GM19099 (cell line): ENCODE results near the gene FRMD3.

Experiments used
- POLR2A ChIP-seq: IDR thresholded peaks from 3 replicates; pipeline ENCODE4 v1.6.1; 2011; ENCODE audit warnings: low read depth; ENCODE audit not compliant: insufficient read length; ENCODE audit errors: extremely low read depth

Gene FRMD3

GRCh38 chr9:83469722-83470121, 68.5 kb downstream of the FRMD3 start:
- no peak for TF ChIP-seq POLR2A

GRCh38 chr9:83468821-83469220, 69.4 kb downstream of the FRMD3 start:
- no peak for TF ChIP-seq POLR2A

- TF ChIP-seq POLR2A: no peak
Observed at GRCh38 chr9:83466877-83467276, 71.3 kb downstream of the FRMD3 start.

GRCh38 chr9:83466351-83466750, 71.8 kb downstream of the FRMD3 start:
- TF ChIP-seq POLR2A: no peak

DNA sequence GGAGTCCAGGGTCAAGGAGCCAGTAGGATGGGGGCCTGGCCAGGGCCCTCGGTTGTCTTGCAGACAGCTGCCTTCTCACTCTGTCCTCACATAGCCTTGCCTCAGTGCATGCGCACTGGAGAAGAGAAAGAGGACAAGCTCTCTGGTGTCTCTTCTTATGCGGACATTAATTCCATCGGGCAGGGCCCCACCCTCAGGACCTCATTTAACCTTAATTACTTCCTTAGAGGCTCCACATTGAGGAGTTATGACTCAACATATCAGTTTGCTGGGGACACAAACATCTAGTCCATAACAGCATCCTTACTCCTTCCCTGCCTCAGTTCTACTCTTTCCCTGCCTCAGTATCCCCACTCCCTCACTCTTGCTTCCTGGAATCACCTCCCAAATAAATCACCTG, 78.4 kb downstream of the FRMD3 start:
- TF ChIP-seq POLR2A: no peak

GRCh38 chr9:83458530-83458929, 79.7 kb downstream of the FRMD3 start:
- no peak for TF ChIP-seq POLR2A

DNA sequence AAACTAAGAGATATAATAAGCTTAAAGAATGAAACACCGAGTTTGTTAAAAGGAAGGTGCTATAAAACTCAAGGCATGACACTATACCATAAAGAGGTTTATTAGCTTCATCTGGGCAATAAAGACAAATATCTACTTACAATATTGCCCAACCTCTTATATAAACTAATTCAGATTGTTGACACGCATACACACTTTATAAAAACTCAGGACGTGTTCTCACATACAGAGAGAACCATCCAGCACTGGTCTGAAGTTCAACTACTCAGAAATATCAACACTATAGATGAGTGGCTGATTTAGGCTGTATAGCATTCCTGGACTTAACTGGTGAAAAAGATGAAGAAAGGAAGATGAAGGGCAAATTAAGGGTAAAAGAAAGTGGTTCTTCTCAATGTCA, 81.2 kb downstream of the FRMD3 start:
- TF ChIP-seq POLR2A: no peak

DNA sequence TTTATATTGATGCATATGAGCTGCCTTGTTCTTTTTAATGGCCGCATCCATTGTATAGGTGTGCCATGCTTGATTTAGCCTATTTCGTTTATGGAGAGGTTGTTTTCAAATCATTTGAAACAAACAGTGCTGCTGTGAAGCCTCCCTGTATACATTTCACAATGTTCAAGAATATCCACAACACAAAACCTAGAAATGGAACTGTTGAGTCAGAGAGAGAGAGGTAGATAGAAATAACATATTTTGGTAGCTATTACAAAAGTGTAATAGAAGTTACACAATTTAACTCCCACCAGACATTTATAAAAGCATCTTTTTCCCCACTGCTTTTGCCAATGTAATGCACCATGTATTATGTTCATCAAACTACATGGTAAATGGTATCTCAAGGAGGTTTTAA, 82.0 kb downstream of the FRMD3 start:
- no peak for TF ChIP-seq POLR2A

GRCh38 chr9:83454076-83454475, 84.1 kb downstream of the FRMD3 start:
- no peak for TF ChIP-seq POLR2A

GRCh38 chr9:83451308-83451707, 86.9 kb downstream of the FRMD3 start:
- TF ChIP-seq POLR2A: no peak

GRCh38 chr9:83449983-83450382, 88.2 kb downstream of the FRMD3 start:
- TF ChIP-seq POLR2A: no peak

DNA sequence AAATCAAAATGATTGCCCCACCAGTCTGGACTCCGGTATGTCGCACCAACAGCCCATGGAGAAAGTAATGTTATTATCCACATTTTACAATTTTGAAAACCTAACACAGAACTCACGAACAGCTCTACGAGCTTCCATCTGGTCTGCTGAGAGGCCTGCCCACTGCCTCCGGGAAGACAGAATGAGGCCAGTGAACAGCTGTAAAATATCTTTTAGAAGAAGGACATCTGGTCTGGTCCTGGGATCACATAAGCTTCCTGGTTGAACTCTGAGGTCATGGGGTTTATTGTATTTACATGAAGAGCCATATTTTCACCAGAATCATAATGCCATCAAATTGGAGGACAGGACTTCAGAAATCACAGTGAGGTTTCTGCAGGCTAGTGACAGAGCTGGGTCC, 89.0 kb downstream of the FRMD3 start:
- no peak for TF ChIP-seq POLR2A

DNA sequence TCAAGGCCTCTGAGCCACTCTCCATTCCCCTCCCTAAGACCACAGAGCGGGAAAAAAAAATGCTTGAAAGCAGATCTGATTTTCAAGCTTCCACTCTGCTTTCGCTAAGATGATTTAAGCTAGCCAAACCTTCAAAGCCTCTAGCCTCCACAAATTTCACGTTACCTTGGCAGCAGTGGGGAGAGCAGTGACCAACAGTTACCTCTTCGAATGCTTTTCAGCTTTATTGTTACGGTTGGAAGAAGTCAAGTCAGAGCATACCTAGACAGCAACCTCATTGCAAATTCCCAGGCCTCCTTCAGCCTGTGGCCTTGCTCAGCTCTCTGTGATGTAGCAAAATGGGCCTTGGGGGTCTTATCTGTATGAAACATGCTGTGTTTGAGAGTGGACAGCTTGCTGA, 89.6 kb downstream of the FRMD3 start:
- TF ChIP-seq POLR2A: no peak

DNA sequence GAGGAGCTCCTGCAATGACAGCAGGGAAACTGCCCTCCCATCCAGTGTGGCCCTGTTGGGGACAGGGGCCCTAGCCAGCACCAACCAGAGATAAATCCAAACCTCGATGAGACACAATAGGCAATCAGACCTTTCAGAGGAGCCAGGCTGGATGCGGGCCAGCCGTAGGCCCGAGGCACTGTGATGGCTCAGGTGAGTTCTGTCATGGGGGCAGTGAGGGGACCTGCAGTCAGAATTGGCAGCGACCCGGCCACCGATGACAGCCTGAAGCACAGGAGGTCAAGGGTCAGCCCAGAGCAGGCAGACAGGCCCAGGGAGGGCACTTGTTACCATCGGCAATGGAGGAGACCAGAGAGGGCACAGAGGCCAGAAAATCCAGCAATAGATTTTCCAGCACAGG, 90.8 kb downstream of the FRMD3 start:
- no peak for TF ChIP-seq POLR2A

- TF ChIP-seq POLR2A: no peak
Observed at GRCh38 chr9:83445703-83446265, 92.4 kb downstream of the FRMD3 start.

GRCh38 chr9:83444110-83444509, 94.1 kb downstream of the FRMD3 start:
- no peak for TF ChIP-seq POLR2A

DNA sequence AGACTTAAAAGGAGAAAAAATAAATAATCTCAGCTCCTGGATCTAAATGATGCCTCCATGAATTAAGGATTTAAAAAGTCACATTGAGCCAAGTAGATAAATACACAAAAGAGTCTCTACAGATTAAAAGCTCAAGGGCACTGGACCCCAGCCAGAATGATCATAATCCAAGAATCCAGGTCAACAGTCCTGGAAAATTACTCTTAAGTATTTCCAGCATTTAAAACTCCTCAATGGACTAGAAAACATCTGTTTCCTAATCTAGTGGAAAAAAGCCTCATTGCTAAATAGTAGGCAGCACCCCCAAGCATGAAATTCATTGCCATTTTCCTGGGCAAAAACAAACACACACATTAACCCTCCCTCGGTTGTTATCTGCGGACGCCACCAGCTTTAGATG, 96.8 kb downstream of the FRMD3 start:
- no peak for TF ChIP-seq POLR2A
